Ectodermal cell (in vitro differentiated cells): ENCODE measurements around the gene OR2K2. TPM values are rescaled to one million over a fixed set of nuclear protein-coding genes. Genes with fewer than 3 reads are reported as not detected.

Experiments used
- H3K27ac ChIP-seq: 2 replicates; pipeline ENCODE4 v1.7.0; 2013; ENCODE audit warnings: mild to moderate bottlenecking, low read depth, low read length; ENCODE audit not compliant: insufficient read depth, poor library complexity, severe bottlenecking
- H3K27me3 ChIP-seq: 2 replicates; pipeline ENCODE4 v1.7.0; 2013; ENCODE audit warnings: mild to moderate bottlenecking, low read length; ENCODE audit not compliant: insufficient read depth, control insufficient read depth, poor library complexity, severe bottlenecking
- H3K36me3 ChIP-seq: one replicate; pipeline ENCODE4 v1.7.0; 2013; ENCODE audit warnings: low read length; ENCODE audit not compliant: control insufficient read depth, insufficient read depth
- H3K4me1 ChIP-seq: one replicate; pipeline ENCODE4 v1.7.0; 2013; ENCODE audit warnings: low read length; ENCODE audit not compliant: control insufficient read depth, insufficient read depth
- H3K4me3 ChIP-seq: 2 replicates; pipeline ENCODE4 v1.7.0; 2013; ENCODE audit warnings: low read depth, low read length, control low read depth; ENCODE audit not compliant: insufficient read depth
- H3K9me3 ChIP-seq: 2 replicates; pipeline ENCODE4 v1.7.0; 2013; ENCODE audit warnings: mild to moderate bottlenecking, low read length, moderate library complexity; ENCODE audit not compliant: control insufficient read depth
- WGBS, 2 experiments: methylation state at CpG; one replicate each; pipeline ENCODE4 v1.1.7; 2013; ENCODE audit warnings: missing lambda C conversion rate in 2 of 2; 5-methylcytosine and 5-hydroxymethylcytosine counted together
- polyA plus RNA-seq, 4 experiments: library from polyadenylated mRNA; stranded (reverse); fragments of 50-300 nt; gene quantifications; one replicate each; pipeline ENCODE4 v1.2.3, GENCODE V29; 2013

The OR2K2 gene, protein sequence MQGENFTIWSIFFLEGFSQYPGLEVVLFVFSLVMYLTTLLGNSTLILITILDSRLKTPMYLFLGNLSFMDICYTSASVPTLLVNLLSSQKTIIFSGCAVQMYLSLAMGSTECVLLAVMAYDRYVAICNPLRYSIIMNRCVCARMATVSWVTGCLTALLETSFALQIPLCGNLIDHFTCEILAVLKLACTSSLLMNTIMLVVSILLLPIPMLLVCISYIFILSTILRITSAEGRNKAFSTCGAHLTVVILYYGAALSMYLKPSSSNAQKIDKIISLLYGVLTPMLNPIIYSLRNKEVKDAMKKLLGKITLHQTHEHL
- not detected for polyA plus RNA-seq (2013, experiment 1 of 4)
- not detected for polyA plus RNA-seq (2013, experiment 2 of 4)
- polyA plus RNA-seq (2013, experiment 3 of 4): not detected
- not detected for polyA plus RNA-seq (2013, experiment 4 of 4)

DNA sequence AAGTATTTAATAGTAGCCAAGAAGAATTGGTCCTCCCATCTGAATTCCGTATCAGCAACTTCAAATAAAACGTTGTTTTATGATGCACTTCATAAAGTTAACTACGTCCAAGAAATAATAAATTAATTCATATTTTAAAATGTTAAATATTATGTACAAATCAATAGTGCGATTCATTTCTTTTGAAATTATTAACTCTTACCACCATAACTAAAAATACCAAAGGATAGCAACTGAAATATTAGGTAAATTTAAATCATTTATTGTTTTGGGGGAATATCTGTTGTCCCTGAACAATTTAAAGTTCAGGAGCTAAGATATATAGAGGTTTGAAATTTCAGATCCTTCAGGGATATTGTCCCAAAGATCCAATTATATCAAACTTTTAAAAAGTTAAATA lies at the start of gene OR2K2:
OR2K2 (minus strand) TSS at position 101 of the 400 bp plus-strand sequence. CDS start 1,791 bp downstream, outside the sequence.
- no CpG with 5 or more reads among the region's 4 CpGs for WGBS, 2 experiments

DNA sequence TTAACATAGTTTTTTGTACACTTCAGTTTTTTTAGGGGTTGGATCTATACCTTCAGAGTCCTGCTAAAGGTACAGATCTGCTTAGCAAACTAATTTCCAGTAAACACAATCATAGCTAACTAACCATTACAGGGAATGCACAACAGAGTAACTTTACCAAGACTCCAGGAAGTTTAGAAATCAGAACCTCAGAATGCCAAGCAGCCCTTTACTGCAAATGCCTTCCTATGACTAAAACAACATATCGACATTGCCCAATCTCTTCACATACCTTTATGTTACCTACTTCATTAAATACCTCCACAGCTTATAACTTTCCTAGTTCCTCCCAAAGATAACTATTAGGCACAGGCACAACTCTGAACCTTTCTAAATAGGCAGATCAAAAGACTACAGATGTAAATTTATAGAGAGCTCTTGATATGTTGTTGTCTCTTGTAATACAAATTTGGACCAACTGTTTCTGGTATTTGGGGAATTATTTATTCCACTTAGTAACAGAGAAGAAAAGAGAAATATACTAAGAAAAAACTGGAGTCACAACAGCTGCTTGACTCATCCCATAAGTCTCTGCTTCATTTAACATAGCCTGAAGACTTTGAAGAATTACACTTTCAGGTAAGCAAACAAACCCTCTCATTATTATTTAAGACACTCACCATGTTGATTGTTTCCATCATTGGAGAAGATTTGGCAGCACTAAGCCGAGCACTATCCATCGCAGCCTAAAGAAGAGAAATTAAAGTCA lies 46.0 kb upstream of the OR2K2 start:
- Histone ChIP-seq H3K36me3 (peaks cover 33% of the 10 kb centered on the region), H3K27me3 (no peaks in the 10 kb centered on the region), H3K9me3 (no peaks in the 10 kb centered on the region), H3K27ac (no peak overlapping the region), H3K4me3 (no peak overlapping the region), H3K4me1 (no peaks in the 10 kb centered on the region)
- 92 to 97% methylated on average over 3 of the region's 3 CpGs for WGBS, 2 experiments

More for the DNA sequence above, at the start of gene OR2K2:
- no peaks in the 10 kb centered on the region for H3K27me3 ChIP-seq
- no peak within 1 kb of the TSS for H3K4me3 ChIP-seq
- no peaks in the 10 kb centered on the region for H3K36me3 ChIP-seq
- no peaks in the 10 kb centered on the region for H3K4me1 ChIP-seq
- no peaks in the 10 kb centered on the region for H3K9me3 ChIP-seq
- H3K27ac ChIP-seq: no peak within 1 kb of the TSS

DNA sequence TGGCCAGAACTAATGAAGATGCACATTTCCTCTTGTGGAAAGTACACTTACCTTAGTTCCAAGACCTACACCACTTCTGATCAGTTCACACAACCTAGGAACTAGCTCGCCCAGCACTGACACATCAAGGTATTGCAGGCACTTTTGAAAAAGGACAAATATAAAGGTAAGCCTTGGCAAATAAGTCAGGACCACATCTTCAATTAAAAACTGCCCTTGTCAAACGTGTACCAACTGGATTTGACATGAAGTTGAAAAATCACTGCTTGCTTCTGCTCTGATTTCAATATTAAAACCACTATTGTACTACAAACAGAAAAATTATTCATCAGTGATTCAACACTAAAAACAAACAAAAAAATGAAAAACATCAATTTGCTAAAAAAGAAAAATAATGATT lies 45.0 kb upstream of the OR2K2 start:
- Histone ChIP-seq H3K4me3 (no peak overlapping the region), H3K27me3 (no peaks in the 10 kb centered on the region), H3K4me1 (no peaks in the 10 kb centered on the region), H3K9me3 (no peaks in the 10 kb centered on the region), H3K27ac (no peak overlapping the region), H3K36me3 (peaks cover 40% of the 10 kb centered on the region)
- WGBS, 2 experiments: 92 to 95% methylated on average over 2 of the region's 2 CpGs

DNA sequence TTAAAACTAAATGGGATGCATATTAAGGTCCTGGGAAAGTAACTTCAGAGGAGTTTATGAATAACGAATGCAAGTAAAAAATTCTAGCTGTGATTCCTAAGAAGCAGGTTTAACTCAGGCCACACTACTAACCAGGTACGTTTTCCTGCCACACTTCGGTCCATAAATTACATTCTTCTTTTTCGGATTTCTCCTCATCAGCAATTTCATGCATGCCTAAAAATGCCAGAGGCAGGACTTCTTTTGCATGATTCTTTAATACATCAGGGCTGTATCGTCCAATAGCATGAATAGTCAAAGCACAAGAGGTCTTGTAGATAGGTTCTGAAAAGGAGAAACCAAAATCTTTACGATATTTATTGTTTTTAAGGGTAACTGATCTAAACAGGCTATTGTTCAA lies 42.3 kb upstream of the OR2K2 start:
- H3K4me3 ChIP-seq: no peak overlapping the region
- no peaks in the 10 kb centered on the region for H3K27me3 ChIP-seq
- 95% methylated on average over 5 of the region's 6 CpGs for WGBS, 2 experiments
- H3K27ac ChIP-seq: no peak overlapping the region
- no peaks in the 10 kb centered on the region for H3K4me1 ChIP-seq
- H3K9me3 ChIP-seq: no peaks in the 10 kb centered on the region
- H3K36me3 ChIP-seq: peaks cover 54% of the 10 kb centered on the region

DNA sequence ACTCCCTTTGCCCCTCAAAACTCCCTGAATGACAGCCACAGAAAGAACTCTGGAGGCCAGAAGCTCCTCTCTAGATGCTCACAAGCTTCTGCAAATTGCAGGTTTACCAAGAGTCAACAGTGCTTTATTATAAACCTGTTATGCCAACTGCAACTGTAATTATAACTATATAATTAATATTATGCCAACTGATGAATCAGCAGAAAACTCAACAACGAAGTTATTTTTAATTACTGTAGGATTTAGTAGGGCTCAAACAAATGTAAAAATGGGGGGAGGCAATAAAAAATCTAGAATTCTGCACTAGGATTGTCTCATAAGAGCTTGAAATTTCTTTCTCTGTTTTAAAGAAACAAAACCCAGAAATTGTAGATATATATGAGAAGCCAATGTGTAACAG lies 37.0 kb upstream of the OR2K2 start:
- peaks cover 53% of the 10 kb centered on the region for H3K36me3 ChIP-seq
- 93 to 100% methylated on average over 1 of the region's 1 CpG for WGBS, 2 experiments
- no peaks in the 10 kb centered on the region for H3K4me1 ChIP-seq
- H3K27me3 ChIP-seq: no peaks in the 10 kb centered on the region
- no peak overlapping the region for H3K27ac ChIP-seq
- no peaks in the 10 kb centered on the region for H3K9me3 ChIP-seq
- no peak overlapping the region for H3K4me3 ChIP-seq

DNA sequence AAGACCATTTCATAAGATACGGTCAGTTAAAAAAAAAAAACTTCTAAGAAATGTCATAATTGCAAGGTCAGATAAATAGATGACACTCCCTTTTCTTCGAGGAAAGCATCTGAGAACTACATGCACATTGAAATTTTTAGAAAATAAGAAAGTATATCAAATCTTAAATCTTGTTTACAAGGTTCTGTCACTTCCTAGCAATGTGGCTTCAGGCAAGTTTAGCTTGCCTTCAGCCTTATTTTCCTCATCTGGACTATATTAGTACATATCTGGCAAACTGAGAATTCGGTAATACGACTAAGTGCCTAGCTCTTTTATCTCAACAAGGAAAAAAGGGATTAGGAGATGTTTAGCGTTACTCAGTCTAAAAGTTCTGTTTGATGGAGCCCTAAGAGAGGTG lies 32.5 kb upstream of the OR2K2 start:
- 95 to 96% methylated on average over 4 to 5 of the region's 5 CpGs for WGBS, 2 experiments
- H3K27me3 ChIP-seq: no peaks in the 10 kb centered on the region
- H3K36me3 ChIP-seq: peaks cover 18% of the 10 kb centered on the region
- no peak overlapping the region for H3K27ac ChIP-seq
- H3K4me3 ChIP-seq: no peak overlapping the region
- H3K4me1 ChIP-seq: no peaks in the 10 kb centered on the region
- H3K9me3 ChIP-seq: no peaks in the 10 kb centered on the region

DNA sequence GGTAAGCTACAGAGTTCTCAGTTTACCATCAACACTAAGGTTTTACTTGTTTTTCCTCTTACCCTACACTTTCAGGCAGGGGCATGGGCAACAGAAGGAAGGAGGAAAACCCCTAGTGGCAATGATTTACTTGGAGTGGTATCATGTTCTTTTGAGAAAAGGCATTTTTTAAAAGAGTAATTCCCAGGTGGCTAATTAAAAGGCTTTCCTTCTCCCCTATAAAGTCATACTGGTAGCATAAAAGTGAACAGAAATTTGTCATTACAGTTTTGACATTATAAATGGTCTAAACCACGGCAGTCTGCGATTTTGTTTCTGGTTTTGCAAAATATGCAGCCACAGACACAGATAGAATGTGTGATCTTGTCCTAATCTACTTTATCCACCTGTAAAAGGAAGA lies 30.9 kb upstream of the OR2K2 start:
- Histone ChIP-seq H3K27me3 (no peaks in the 10 kb centered on the region), H3K27ac (no peak overlapping the region), H3K9me3 (no peaks in the 10 kb centered on the region), H3K4me3 (no peak overlapping the region), H3K36me3 (peaks cover 11% of the 10 kb centered on the region), H3K4me1 (no peaks in the 10 kb centered on the region)
- WGBS, 2 experiments: 96 to 98% methylated on average over 2 of the region's 2 CpGs

DNA sequence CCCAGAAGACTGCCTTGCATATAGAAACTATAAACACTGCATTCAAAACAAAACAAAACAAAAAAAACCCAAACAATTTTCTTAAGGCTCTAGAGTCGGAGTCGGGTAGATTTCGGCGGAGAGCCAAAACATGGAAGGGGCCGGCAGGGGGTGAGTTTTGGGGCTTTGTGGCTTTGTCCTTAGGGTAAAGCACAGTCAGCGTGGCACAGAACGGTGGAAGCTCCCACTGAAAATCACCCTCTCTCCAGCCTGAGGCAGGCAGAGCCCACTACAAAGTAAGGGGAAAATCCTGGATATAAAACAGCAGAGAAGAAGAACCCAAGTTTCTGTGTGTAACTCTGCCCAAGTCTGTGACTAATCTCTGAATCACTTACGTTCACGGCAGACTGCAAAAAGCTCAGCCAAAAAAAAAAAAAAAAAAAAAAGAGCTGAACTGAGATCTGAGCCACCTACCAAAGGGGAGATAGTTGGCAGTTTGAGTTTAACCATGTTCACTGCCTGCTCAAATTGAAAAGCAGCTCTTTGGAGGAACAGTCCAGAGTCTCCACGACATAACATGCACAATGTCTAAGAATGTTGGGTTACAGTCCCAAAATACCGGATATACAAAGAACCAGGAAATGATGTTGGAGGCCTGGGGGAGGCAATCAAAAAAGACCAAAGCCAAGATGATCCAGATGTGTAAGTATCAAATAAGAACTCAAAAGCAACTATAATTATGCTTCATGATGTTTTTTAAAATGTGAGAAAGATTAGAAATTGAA lies 26.6 kb upstream of the OR2K2 start:
- H3K36me3 ChIP-seq: no peaks in the 10 kb centered on the region
- no peaks in the 10 kb centered on the region for H3K9me3 ChIP-seq
- WGBS, 2 experiments: 66 to 75% methylated on average over 11 of the region's 11 CpGs
- H3K4me3 ChIP-seq: no peak overlapping the region
- no peak overlapping the region for H3K27ac ChIP-seq
- H3K27me3 ChIP-seq: no peaks in the 10 kb centered on the region
- H3K4me1 ChIP-seq: no peaks in the 10 kb centered on the region

DNA sequence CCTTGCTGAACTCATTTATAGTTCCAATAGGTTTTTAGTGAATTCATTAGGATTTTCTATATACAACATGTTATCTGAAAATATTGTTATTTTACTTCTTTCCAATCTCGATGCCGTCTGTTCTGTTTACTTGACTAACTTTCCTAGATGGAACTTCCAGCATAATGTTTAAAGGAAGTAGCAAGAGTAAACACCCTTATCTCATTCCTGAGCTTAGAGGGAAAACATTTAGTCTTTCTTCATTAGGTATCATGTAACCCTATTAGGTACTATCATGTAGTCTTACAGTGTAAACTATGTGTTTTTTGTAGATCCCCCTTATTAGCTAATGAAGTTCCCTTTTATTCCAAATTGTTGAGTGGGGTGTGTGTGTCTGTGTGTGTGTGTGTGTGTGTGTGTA lies 22.5 kb upstream of the OR2K2 start:
- Histone ChIP-seq H3K9me3 (no peaks in the 10 kb centered on the region), H3K27me3 (no peaks in the 10 kb centered on the region), H3K36me3 (no peaks in the 10 kb centered on the region), H3K4me3 (no peak overlapping the region), H3K4me1 (no peaks in the 10 kb centered on the region), H3K27ac (no peak overlapping the region)
- 100% methylated on average over 2 of the region's 2 CpGs for WGBS, 2 experiments

DNA sequence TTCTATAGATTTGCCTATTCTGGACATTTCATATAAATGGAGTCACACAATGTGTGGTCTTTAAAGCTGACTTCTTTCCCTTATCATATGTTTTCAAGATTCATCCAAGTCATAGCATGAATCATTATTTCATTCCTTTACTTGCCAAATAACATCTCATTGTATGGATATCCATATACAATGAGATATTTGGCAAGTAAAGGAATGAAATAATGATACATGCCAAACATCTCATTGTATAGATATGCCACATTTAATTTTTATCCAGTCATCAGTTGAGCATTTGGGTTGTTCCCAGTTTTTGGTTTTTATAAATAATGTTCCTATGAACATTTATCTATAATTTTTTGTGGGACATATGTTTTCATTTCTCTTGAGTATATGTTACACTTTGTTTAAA lies 20.5 kb upstream of the OR2K2 start:
- no peaks in the 10 kb centered on the region for H3K36me3 ChIP-seq
- no peaks in the 10 kb centered on the region for H3K4me1 ChIP-seq
- H3K4me3 ChIP-seq: no peak overlapping the region
- no peaks in the 10 kb centered on the region for H3K9me3 ChIP-seq
- no peak overlapping the region for H3K27ac ChIP-seq
- no peaks in the 10 kb centered on the region for H3K27me3 ChIP-seq
